Activated CD4-positive, alpha-beta T cell treated with anti-CD3 and anti-CD28 coated beads, Interleukin-2, amount 50 U/mL, for 1 hour (primary cell): ENCODE data around the gene NT5E.

Source experiments
- DNase-seq: peaks from one replicate; pipeline ENCODE4 v3.0.0-alpha.2; 2020

Gene NT5E

DNA sequence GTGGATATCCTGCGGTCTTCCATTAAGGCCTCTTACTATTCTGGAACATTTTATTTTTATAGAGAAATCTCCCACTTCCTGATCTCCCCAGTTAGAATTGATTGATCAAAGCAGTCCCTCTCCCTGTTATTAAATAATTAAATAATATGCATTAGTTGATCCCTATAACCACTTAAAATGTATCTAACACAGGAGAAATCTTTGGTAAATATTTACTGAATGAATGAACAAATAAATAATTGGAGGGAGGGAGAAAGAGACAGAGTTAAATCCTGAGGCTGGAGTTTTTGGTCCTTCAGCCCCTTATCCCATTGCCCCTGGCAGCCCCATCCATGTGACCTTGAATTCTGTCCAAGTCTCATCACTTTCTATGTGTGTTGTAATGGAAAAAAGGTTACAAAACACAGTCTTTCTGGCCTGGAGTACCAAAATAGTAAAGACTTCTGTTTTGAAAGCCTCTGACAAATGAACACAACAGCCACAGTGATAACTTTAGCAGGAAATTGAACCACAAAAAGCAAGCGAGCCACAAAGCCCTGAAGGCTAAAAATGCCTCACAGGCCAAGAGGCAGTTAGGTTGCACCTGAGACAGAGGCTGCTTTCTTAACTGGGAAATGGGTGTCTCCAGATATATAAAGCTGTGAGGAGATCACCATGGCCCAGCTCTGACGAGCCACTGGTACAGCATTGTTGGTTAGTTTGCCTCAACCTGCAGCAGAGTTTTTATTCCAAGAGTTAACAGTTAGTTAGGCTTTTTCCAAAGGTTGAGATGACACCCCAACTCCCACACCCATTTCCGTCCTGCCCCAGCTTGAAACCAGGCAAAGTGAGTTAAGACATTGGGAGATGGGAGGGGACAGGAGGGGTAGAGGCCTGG lies 11.3 kb downstream of the NT5E start:
- no peak for DNase-seq

- no peak for DNase-seq
These were observed 11.9 kb downstream of the NT5E start for GRCh38 chr6:85461798-85462170.

- DNase-seq, result no peak
These were observed 12.8 kb downstream of the NT5E start for GRCh38 chr6:85462673-85463072.

GRCh38 chr6:85463621-85464259 lies 13.9 kb downstream of the NT5E start:
- DNase-seq, result no peak

DNA sequence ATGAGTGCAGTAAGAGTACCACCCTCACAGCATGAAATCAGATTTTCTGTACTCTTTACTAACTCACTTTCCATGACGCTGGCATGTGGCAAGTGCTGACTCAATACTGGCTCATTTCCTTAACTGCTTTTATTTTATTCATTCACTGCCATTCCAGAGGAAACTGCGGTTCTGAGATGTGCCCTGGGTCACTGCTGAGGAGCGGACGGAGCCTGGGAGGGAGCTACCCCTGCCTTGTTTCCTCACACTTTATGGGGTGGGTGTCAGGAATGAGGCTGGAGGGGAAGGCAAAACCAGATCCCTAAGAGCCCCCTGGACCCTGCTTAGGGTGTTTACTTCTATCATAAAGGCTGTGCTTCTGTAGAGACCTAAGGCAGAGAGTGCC lies 14.4 kb downstream of the NT5E start:
- DNase-seq, result no peak

DNA sequence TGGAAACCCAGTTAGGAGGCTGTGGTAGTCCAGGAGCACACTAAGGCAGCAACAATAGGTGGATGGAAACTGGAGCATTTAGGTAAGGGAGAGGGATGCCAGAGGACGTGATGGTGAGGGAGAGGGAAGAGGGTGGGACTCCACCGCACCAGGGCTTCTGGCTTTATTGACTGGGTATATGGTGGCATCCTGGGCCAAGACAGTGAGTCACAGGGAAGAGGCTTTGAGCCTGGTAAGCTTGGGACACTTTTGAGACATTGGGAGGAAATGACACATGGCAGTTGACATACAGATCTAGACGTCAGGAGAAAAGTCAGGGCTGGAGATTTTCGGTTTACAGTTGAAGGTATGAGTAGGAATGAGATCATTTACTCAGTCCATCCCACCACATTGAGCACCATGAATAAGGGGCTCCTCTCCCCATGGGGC lies 14.9 kb downstream of the NT5E start:
- no peak for DNase-seq

DNA sequence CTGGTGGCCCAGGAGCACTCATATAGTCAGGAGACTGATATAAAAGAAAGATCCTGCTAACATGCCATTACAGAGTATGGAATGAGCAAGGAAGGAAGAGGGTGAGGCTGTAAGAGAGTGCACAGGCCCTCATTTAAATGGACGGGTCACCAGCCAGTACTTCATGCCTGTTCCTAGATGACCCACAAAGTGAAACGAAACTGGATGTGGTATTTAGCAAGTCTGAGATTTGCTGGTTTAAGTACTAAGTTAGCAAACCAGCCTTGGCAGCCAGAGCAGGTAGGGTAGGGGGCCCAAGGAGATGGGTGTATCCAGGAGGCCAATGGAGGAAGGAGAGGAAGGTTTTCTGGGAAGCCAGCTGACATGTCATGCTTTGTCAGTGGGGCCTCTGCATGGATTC lies 15.9 kb downstream of the NT5E start:
- no peak for DNase-seq

GRCh38 chr6:85468326-85468725 lies 18.4 kb downstream of the NT5E start:
- DNase-seq, result no peak

- no peak for DNase-seq
These were observed 19.6 kb downstream of the NT5E start for GRCh38 chr6:85469276-85470022.

DNA sequence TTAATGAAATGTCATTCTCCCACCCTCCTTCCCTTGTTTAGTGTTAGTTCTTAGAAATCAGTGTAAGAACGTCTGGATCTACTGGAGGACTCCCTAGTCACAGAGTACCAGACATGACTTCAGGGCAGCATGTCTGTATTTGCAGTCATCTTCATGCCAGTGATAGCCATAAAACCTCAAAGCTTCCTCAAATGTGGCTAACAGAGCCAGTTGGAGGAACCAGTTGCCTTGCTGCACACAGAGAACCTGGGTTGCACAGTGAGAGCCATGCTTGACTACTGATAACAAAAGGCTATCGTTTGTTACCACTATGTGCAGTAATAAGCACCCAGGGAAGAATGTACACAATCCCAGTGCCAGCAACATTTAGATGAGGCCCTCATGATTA lies 20.1 kb downstream of the NT5E start:
- no peak for DNase-seq

- DNase-seq, result no peak
These were observed 22.9 kb downstream of the NT5E start for GRCh38 chr6:85472744-85473143.

DNA sequence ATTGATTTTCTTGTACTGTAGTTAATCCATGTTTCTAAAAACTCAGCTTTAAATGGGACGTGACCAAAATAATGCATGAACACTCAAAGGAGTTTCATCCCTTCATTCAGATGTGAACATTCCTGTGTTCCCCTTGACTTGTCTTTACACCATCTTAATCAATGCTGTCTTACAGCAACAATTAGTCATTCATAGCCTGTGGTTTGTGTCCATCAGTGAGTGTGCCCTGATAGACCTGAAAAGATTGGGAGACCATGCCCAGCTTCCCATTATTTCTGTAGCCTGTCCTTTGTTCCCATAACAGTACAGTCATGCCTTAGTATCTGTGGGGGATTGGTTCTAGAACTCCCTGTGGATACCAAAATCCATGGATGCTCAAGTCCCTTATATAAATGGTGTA lies 23.9 kb downstream of the NT5E start:
- no peak for DNase-seq

- DNase-seq, result no peak
These were observed 26.6 kb downstream of the NT5E start for GRCh38 chr6:85476532-85476931.

GRCh38 chr6:85479208-85479607 lies 29.3 kb downstream of the NT5E start:
- DNase-seq, result no peak

DNA sequence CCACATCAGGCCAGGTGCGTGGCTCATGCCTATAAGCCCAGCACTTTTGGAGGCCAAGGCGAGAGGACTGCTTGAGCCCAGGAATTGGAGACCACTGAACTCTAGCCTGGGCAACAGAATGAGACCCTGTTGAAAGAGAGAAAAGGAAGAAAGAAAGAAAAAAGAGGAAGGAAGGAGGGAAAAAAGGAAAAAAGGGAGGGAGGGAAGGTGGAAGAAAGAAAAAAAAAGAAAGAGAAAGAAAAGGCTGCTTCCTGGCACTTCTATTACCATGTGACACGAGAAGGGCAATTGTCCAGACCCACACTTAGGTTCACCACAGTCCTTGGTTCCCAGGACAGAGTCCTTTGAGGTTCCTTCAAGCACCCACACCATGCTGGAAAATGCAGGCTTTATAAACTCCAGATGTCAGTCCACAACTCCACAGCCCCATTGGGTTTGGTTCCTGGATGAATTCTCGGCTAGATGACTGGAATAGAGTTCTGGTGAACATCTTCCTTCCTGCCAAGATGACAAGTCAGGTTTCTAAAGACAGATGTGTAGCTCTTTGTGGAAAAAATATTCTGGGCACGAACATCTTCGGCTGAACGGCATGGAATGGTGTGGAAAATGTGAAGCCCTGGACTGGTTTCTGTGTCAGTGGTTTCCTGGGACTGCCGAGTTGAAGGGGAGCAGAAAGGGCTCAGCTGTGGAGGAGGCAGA lies 32.5 kb downstream of the NT5E start:
- DNase-seq, result no peak

DNA sequence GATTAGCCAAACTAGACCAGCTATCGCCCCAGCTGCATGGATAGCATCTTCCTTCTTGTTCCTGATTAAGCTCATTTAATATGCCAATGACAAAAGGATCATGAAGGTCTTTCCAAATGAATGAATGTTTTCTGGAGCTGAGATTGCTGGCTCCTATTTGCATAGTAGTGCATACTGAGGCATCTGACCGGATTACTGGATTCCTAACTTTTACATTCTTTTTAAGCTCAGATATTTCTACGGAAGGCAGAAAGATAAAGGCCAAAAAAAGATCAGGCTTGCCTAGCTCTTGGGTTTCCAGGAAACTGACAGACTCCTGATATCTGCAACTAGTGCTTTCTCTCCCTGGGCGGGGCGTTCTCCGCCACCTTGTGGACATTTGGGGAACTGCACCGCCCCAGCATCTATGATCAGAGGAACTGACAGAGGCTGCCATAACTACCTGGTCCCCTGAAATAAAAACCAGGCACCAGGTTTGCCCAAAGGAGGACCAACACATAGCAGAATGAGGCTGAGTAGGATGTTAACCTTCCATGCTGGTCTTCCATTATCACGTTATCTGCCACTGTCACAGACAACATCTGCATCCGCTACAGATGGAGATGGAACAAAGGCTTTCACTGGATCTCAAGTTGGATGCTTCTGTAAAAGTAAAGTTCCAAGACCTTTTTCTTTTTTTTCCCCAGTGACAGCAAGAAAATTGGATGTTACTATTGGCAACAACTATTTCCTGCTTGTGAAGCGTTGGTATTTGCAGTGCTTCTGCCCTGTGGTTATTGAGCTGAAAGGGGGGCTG lies 33.2 kb downstream of the NT5E start:
- DNase-seq, result peak; percentile 71

DNA sequence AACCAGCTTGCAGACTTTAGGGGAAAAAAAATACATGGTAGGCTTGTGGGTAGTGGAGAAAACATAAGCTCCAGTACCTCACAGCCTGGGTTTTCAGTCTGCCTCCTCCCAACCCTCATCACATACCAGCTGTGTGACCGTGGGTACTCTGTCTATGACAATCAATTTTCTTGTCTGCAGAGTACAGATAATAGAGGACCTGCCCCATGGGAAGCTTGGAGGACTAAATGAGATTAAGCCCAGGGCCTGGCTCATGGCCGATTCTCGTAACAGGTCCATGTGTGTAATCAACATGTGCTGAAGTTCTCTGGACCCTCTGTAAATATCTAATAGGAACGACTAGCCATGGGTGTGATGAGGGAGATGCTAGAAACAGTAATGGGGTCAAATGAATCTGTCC lies 34.0 kb downstream of the NT5E start:
- no peak for DNase-seq

- no peak for DNase-seq
These were observed 35.1 kb downstream of the NT5E start for GRCh38 chr6:85484948-85485347.

GRCh38 chr6:85490516-85491248 lies 40.8 kb downstream of the NT5E start:
- DNase-seq, result no peak

DNA sequence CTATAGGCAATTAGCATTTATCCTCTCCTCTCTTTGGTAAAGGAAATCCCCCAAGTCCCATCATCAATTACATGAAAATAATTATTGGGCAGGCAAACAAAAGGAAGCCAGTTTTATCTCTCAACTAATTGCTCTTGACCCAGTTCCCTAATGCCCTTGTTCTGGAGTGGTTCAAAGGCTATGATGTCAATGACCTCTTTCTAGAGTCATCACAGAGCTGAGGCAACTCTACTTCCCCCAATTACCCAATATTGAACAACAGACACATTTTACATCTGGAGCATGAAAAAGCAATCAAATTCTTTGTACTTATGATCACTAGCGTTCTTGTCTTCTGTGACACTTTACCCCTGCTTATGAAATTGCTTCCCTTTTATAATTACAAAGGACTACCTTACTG lies 43.5 kb downstream of the NT5E start:
- no peak for DNase-seq
